H9 (cell line): ENCODE results near the gene NPPC. TPM values are rescaled to one million over a fixed set of nuclear protein-coding genes. Genes with fewer than 3 reads are reported as not detected.
A peak's percentile ranks its signal among the peaks of the same experiment; 100 is the strongest.

Experiments used
- DNase-seq: peaks from one replicate; pipeline ENCODE4 v3.0.0-alpha.2; 2017
- H2AFZ ChIP-seq: one replicate; pipeline ENCODE4 v1.6.1; 2013; ENCODE audit warnings: mild to moderate bottlenecking, low read length, control low read depth, moderate library complexity
- H2AK5ac ChIP-seq: 2 replicates; pipeline ENCODE4 v1.6.1; 2013; ENCODE audit warnings: low read length, control low read depth, mixed read lengths; ENCODE audit not compliant: insufficient read length
- H2BK120ac ChIP-seq: one replicate; pipeline ENCODE4 v1.6.1; 2013; ENCODE audit warnings: low read depth, mild to moderate bottlenecking, low read length, control low read depth, inconsistent platforms; ENCODE audit not compliant: poor library complexity, severe bottlenecking
- H2BK12ac ChIP-seq: 2 replicates; pipeline ENCODE4 v1.6.1; 2013; ENCODE audit warnings: low read length, control low read depth, mixed read lengths, low read depth; ENCODE audit not compliant: insufficient read length
- H2BK15ac ChIP-seq: 2 replicates; pipeline ENCODE4 v1.6.1; 2013; ENCODE audit warnings: low read depth, low read length, control low read depth
- H2BK20ac ChIP-seq: one replicate; pipeline ENCODE4 v1.6.1; 2013; ENCODE audit warnings: low read depth, mild to moderate bottlenecking, low read length, control low read depth, inconsistent platforms; ENCODE audit not compliant: poor library complexity, severe bottlenecking
- H2BK5ac ChIP-seq: 2 replicates; pipeline ENCODE4 v1.6.1; 2013; ENCODE audit warnings: low read length, control low read depth, mixed read lengths; ENCODE audit not compliant: insufficient read length
- H3K14ac ChIP-seq: 2 replicates; pipeline ENCODE4 v1.6.1; 2013; ENCODE audit warnings: low read length, control low read depth; ENCODE audit not compliant: insufficient read depth
- H3K18ac ChIP-seq: 2 replicates; pipeline ENCODE4 v1.6.1; 2013; ENCODE audit warnings: low read depth, mild to moderate bottlenecking, mixed read lengths, low read length, control low read depth; ENCODE audit not compliant: insufficient read length
- H3K23ac ChIP-seq: 2 replicates; pipeline ENCODE4 v1.6.1; 2013; ENCODE audit warnings: low read length, control low read depth, mixed read lengths, low read depth; ENCODE audit not compliant: insufficient read length
- H3K23me2 ChIP-seq: 2 replicates; pipeline ENCODE4 v1.6.1; 2013; ENCODE audit warnings: low read depth, mild to moderate bottlenecking, mixed read lengths, low read length, control low read depth; ENCODE audit not compliant: insufficient read length, poor library complexity, severe bottlenecking
- H3K27ac ChIP-seq: 2 replicates; pipeline ENCODE4 v1.5.1; 2013; ENCODE audit warnings: low read length, control low read depth, mixed read lengths, low read depth; ENCODE audit not compliant: insufficient read length
- H3K27me3 ChIP-seq: 2 replicates; pipeline ENCODE4 v1.6.1; 2013; ENCODE audit warnings: low read length, control low read depth, inconsistent platforms; ENCODE audit not compliant: insufficient read depth
- H3K4ac ChIP-seq: 2 replicates; pipeline ENCODE4 v1.6.1; 2013; ENCODE audit warnings: low read depth, mild to moderate bottlenecking, control low read depth, inconsistent platforms, low read length, moderate library complexity
- H3K4me1 ChIP-seq: 2 replicates; pipeline ENCODE4 v1.6.1; 2013; ENCODE audit warnings: low read length, control low read depth, inconsistent platforms; ENCODE audit not compliant: insufficient read depth
- H3K4me2 ChIP-seq: 2 replicates; pipeline ENCODE4 v1.6.1; 2013; ENCODE audit warnings: low read length, control low read depth, mixed read lengths; ENCODE audit not compliant: insufficient read length, insufficient read depth
- H3K56ac ChIP-seq: 2 replicates; pipeline ENCODE4 v1.6.1; 2013; ENCODE audit warnings: low read depth, mild to moderate bottlenecking, mixed read lengths, low read length, control low read depth; ENCODE audit not compliant: insufficient read length
- H3K79me1 ChIP-seq: 2 replicates; pipeline ENCODE4 v1.6.1; 2013; ENCODE audit warnings: low read depth, mild to moderate bottlenecking, moderate library complexity, low read length, control low read depth, inconsistent platforms; ENCODE audit not compliant: insufficient read depth, poor library complexity, severe bottlenecking
- H3K79me2 ChIP-seq: 2 replicates; pipeline ENCODE4 v1.6.1; 2013; ENCODE audit warnings: low read length, control low read depth, inconsistent platforms; ENCODE audit not compliant: insufficient read depth
- H3K9ac ChIP-seq: 2 replicates; pipeline ENCODE4 v1.6.1; 2013; ENCODE audit warnings: low read length, control low read depth, mixed read lengths; ENCODE audit not compliant: insufficient read length; ENCODE audit errors: extremely low read depth
- H3K9me3 ChIP-seq: one replicate; pipeline ENCODE4 v1.6.1; 2013; ENCODE audit warnings: low read depth, low read length, inconsistent platforms; ENCODE audit not compliant: control insufficient read depth
- H3T11ph ChIP-seq: one replicate; pipeline ENCODE4 v1.6.1; 2013; ENCODE audit warnings: mild to moderate bottlenecking, low read length, control low read depth, inconsistent platforms
- H4K20me1 ChIP-seq: one replicate; pipeline ENCODE4 v1.6.1; 2013; ENCODE audit not compliant: control insufficient read depth, insufficient read length, insufficient read depth
- H4K5ac ChIP-seq: 2 replicates; pipeline ENCODE4 v1.6.1; 2013; ENCODE audit warnings: low read depth, mild to moderate bottlenecking, mixed read lengths, low read length, control low read depth; ENCODE audit not compliant: insufficient read length
- H4K8ac ChIP-seq: replicated peaks from 2 replicates; pipeline ENCODE4 v1.6.1; 2013; ENCODE audit warnings: low read length, control low read depth, mixed read lengths, low read depth; ENCODE audit not compliant: insufficient read length
- H4K91ac ChIP-seq: 2 replicates; pipeline ENCODE4 v1.6.1; 2013; ENCODE audit warnings: low read depth, mild to moderate bottlenecking, moderate library complexity, mixed read lengths, low read length, control low read depth; ENCODE audit not compliant: insufficient read length
- H3K27ac Mint-ChIP-seq, 3 experiments: 2 replicates in 2 of 3; 3 replicates in 1 of 3; pipeline ENCODE4 v1.8.0; 2020 to 2021; ENCODE audit warnings: mixed read lengths in 3 of 3, mild to moderate bottlenecking in 1 of 3, moderate library complexity in 1 of 3
- H3K27me3 Mint-ChIP-seq: 2 replicates; pipeline ENCODE4 v1.8.0; 2021; ENCODE audit warnings: low read depth, mild to moderate bottlenecking, moderate library complexity, mixed read lengths
- H3K36me3 Mint-ChIP-seq, 3 experiments: 2 replicates in 2 of 3; 3 replicates in 1 of 3; pipeline ENCODE4 v1.8.0; 2020 to 2021; ENCODE audit warnings: low read depth in 3 of 3, mixed read lengths in 3 of 3; ENCODE audit not compliant: insufficient read depth in 1 of 3
- H3K4me1 Mint-ChIP-seq, 2 experiments: 2 replicates each; pipeline ENCODE4 v1.8.0; 2020; ENCODE audit warnings: mixed read lengths in 2 of 2
- H3K4me3 Mint-ChIP-seq, 2 experiments: 2 replicates in 1 of 2; 3 replicates in 1 of 2; pipeline ENCODE4 v1.8.0; 2020 to 2021; ENCODE audit warnings: mild to moderate bottlenecking in 2 of 2, mixed read lengths in 2 of 2, moderate library complexity in 1 of 2
- H3K9me3 Mint-ChIP-seq, 2 experiments: 2 replicates in 1 of 2; 3 replicates in 1 of 2; pipeline ENCODE4 v1.8.0; 2020; ENCODE audit warnings: mild to moderate bottlenecking in 2 of 2, mixed read lengths in 2 of 2, moderate library complexity in 1 of 2
- CTCF ChIP-seq: fragments of 200-600 bp; sonication (generic); conservative IDR thresholded peaks from 3 replicates; pipeline ENCODE4 v1.8.0; 2021; ENCODE audit warnings: antibody characterized with exemption, mild to moderate bottlenecking
- WGBS: extraction: QIAGEN DNeasy Blood & Tissue Kit; methylation state at CpG from one replicate; pipeline ENCODE4 v1.1.7; 2013; ENCODE audit warnings: missing lambda C conversion rate, low lambda C conversion rate, mixed read lengths; ENCODE audit not compliant: insufficient read length; ENCODE audit errors: extremely low coverage; 5-methylcytosine and 5-hydroxymethylcytosine counted together
- total RNA-seq: library from RNA; stranded (reverse); gene quantifications from 2 replicates; pipeline ENCODE4 v1.2.1, GENCODE V29; 2021

NPPC gene
- total RNA-seq, 1 experiment from 2014 or later, result 1.1 TPM

GRCh38 chr2:231941673-231942072 lies 15.5 kb upstream of the NPPC start:
- no peaks in the 10 kb centered on the region for H3K36me3 Mint-ChIP-seq
- WGBS, result no CpG with 5 or more reads among the region's 12 CpGs
- H4K20me1 ChIP-seq, result no peaks in the 10 kb centered on the region
- H3K9me3 ChIP-seq, result no peaks in the 10 kb centered on the region
- no peaks in the 10 kb centered on the region for H3K4me1 ChIP-seq
- H3K27me3 ChIP-seq, result no peaks in the 10 kb centered on the region
- H4K8ac ChIP-seq, result no peak overlapping the region
- H2AFZ ChIP-seq, result no peak overlapping the region
- no peak overlapping the region for H3K4me2 ChIP-seq
- H2BK20ac ChIP-seq, result no peak overlapping the region
- no peak overlapping the region for H2BK120ac ChIP-seq
- peak overlapping the region in 1 of 3 experiments; percentile 73; a peak in 1 of 7 replicates for H3K27ac Mint-ChIP-seq
- H3K23ac ChIP-seq, result no peak overlapping the region
- no peak overlapping the region for H2BK15ac ChIP-seq
- H3K79me2 ChIP-seq, result no peaks in the 10 kb centered on the region
- no peak overlapping the region for H3K14ac ChIP-seq
- no peak for TF ChIP-seq CTCF
- no peak overlapping the region for H2BK12ac ChIP-seq
- H3K79me1 ChIP-seq, result no peaks in the 10 kb centered on the region
- no peak overlapping the region for H2BK5ac ChIP-seq
- no peak for DNase-seq
- no peaks in the 10 kb centered on the region for H3K23me2 ChIP-seq
- no peak overlapping the region for H4K5ac ChIP-seq
- H3K4me1 Mint-ChIP-seq, result no peaks in the 10 kb centered on the region
- no peak overlapping the region for H3K27ac ChIP-seq
- H3T11ph ChIP-seq, result no peak overlapping the region
- no peak overlapping the region for H3K4ac ChIP-seq
- no peaks in the 10 kb centered on the region; the same call in 1 of the 2 replicates for H3K27me3 Mint-ChIP-seq
- no peak overlapping the region for H3K56ac ChIP-seq
- H2AK5ac ChIP-seq, result no peak overlapping the region
- H4K91ac ChIP-seq, result no peak overlapping the region
- no peak overlapping the region for H3K18ac ChIP-seq
- no peak overlapping the region for H3K4me3 Mint-ChIP-seq
- no peaks in the 10 kb centered on the region for H3K9me3 Mint-ChIP-seq
- H3K9ac ChIP-seq, result no peak overlapping the region
